GM21723 (cell line): Measurements from ENCODE around the gene ABCC2.
"Not testable (repeated sequence)": the region's sequence is repeated elsewhere in the genome, so short reads cannot be mapped to it uniquely, and the experiment has no call there.

Source experiments
- ATAC-seq: cut with Tn5 transposase; IDR thresholded peaks from one replicate; pipeline ENCODE4 v1.9.1; 2021; ENCODE audit warnings: mild to moderate bottlenecking, moderate library complexity; ENCODE audit not compliant: unreplicated experiment

ABCC2 gene

GRCh38 chr10:99851825-99852224 is 69.4 kb downstream of the ABCC2 start:
- ATAC-seq: no peak

GRCh38 chr10:99852481-99853213 is 70.2 kb downstream of the ABCC2 start:
- ATAC-seq: no peak

- no peak for ATAC-seq
These were observed 71.2 kb downstream of the ABCC2 start for GRCh38 chr10:99853655-99854054.

- ATAC-seq: no peak
These were observed 72.4 kb downstream of the ABCC2 start for GRCh38 chr10:99854860-99855259.

GRCh38 chr10:99855479-99856071 is 73.1 kb downstream of the ABCC2 start:
- no peak for ATAC-seq

- ATAC-seq: no peak
These were observed 76.4 kb downstream of the ABCC2 start for GRCh38 chr10:99858849-99859248.

- no peak for ATAC-seq
These were observed 77.1 kb downstream of the ABCC2 start for GRCh38 chr10:99859585-99859984.

- no peak for ATAC-seq
These were observed 78.0 kb downstream of the ABCC2 start for GRCh38 chr10:99860466-99860865.

- ATAC-seq: not testable (repeated sequence)
These were observed 81.2 kb downstream of the ABCC2 start for GRCh38 chr10:99863535-99864240.

GRCh38 chr10:99867250-99867649 is 84.8 kb downstream of the ABCC2 start:
- ATAC-seq: not testable (repeated sequence)

GRCh38 chr10:99869581-99870122 is 87.2 kb downstream of the ABCC2 start:
- ATAC-seq: no peak

- no peak for ATAC-seq
These were observed 87.8 kb downstream of the ABCC2 start for GRCh38 chr10:99870123-99870730.

GRCh38 chr10:99872367-99873162 is 90.1 kb downstream of the ABCC2 start:
- no peak for ATAC-seq

GRCh38 chr10:99873846-99874245 is 91.4 kb downstream of the ABCC2 start:
- ATAC-seq: no peak

GRCh38 chr10:99874341-99875085 is 92.1 kb downstream of the ABCC2 start:
- no peak for ATAC-seq

GRCh38 chr10:99875473-99875872 is 93.0 kb downstream of the ABCC2 start:
- no peak for ATAC-seq

GRCh38 chr10:99880080-99880835 is 97.8 kb downstream of the ABCC2 start:
- ATAC-seq: no peak

- ATAC-seq: no peak
These were observed 98.9 kb downstream of the ABCC2 start for GRCh38 chr10:99881371-99881770.

- ATAC-seq: no peak
These were observed 101.1 kb downstream of the ABCC2 start for GRCh38 chr10:99883523-99883922.
